Right lobe of liver (tissue), 4 donors: ENCODE data around the gene LRRC8E.

ENCODE experiments used
- CTCF ChIP-seq, 4 donors: fragments of 200-600 bp in 3 of 4; fragments of 450-650 bp in 1 of 4; IDR thresholded peaks; one replicate each; pipeline versions ENCODE4 v1.5.1 to v1.8.0; 2016 to 2022; ENCODE audit warnings: antibody characterized with exemption in 4 of 4, mild to moderate bottlenecking in 2 of 4
- POLR2A ChIP-seq: fragments of 450-650 bp; IDR thresholded peaks from one replicate; pipeline ENCODE4 v1.6.1; 2017; ENCODE audit warnings: antibody characterized with exemption, mild to moderate bottlenecking
- donor health status: DM: no; HTN: no; CAD: no.
- donor health status: DM: no; HTN: no; CAD: no.
- donor health status: DM: no; HTN: yes; CAD: no.

GRCh38 chr19:7943444-7944176 is 55.3 kb downstream of the LRRC8E start, which contains the start of gene TIMM44:
- TF ChIP-seq CTCF (IDR thresholded peaks at IDR 0.05) (no peak), POLR2A (peak; percentile 74)
